Embryonic facial prominence (tissue), 1 donor: ENCODE results near the gene MTCH1.

Source experiments
- DNase-seq: peaks from one replicate; pipeline ENCODE4 v3.0.0-alpha.2; 2016; ENCODE audit errors: extremely low spot score

Gene MTCH1

GRCh38 chr6:36927691-36928546 is 58.1 kb downstream of the MTCH1 start:
- no peak for DNase-seq

- no peak for DNase-seq
Observed at GRCh38 chr6:36926708-36927513, 59.1 kb downstream of the MTCH1 start.

DNA sequence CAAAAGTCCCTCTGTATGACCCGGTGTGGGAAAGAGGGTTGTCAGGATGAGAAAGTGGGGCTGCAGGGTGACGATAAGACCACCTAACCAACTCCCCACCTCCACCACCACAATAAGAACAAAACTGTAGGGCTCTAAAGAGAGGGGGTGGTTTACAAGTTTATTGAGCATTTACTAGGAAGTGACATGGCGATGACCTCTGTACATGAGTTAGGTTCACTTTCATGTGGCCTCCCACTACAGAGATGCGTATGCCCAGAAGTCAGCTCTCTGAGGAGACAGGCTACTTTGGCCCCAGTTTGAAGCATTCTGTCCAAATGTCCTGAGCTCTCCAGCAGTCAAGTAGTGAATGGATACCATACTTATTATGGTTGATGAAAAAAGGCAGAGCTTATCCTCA is 60.2 kb downstream of the MTCH1 start:
- no peak for DNase-seq

DNA sequence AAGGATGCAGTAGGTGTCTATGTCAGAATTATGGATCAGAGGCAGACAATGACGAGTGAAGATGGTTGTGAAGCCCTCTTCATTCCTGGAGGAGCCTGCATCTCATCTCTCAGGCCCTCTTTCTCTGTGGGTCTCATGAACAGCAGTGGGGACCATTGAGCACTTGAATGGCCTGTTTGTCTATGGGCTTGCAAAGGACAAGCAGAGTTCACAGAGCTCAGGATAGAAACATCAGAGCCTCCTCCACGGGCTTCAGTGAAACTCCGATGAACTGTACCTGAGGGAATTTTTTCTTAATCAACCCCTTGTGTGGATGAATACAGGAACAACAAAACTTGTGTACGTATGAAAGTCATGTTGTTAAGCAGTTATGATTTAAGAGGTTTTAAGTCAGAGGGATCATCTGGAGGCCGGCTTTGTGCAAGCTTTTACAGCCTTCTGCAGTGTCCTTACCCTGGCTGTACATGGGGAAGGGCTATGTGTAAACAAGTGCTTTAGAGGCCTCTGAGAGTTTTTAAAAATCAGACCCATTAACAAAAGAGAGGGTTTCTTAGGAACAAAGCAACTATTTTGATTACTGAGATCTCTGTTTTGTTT is 61.1 kb downstream of the MTCH1 start:
- no peak for DNase-seq

- DNase-seq: no peak
Observed at GRCh38 chr6:36924131-36924530, 61.9 kb downstream of the MTCH1 start.

DNA sequence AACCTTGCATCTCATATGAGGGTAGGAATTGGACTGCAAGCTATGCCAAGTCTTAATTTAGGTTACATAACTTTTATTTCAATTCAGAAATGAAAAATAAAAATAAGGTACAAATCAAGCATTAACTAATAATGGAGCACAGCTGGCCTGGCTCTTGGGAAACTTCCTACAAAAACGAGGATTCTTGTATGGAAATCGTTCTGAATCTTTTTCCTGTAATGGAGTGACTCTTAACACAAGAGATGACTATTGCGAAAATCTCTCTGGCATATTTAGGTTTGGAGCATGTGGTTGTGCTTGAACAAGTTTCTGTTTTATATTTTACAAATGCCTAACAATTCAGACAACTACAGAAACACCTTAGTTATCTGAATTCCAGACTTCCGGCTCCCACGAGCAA is 65.5 kb downstream of the MTCH1 start:
- no peak for DNase-seq

DNA sequence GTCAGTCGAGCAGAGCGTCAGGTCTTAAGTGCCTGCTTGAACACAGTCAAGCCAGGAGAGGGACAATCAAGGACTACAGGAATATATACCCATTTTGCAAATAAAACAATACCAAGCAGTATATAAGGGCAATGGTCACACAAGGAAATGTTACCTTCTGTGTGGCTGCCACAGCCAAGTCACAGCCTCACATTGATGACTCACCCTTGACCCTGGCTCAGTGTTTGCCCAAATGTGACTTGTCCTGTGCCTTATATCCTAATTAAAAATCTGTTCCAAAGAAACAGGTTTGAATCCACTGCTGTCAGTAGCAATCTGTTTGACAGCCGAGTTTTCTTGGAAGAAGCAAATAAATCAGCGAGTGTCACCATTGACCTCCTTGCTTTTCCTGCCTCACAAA is 65.9 kb downstream of the MTCH1 start:
- no peak for DNase-seq
